ENCODE measurements around the gene CAGE1.
"Not testable (repeated sequence)": the region's sequence is repeated elsewhere in the genome, so short reads cannot be mapped to it uniquely, and the experiment has no call there.

Gene CAGE1

DNA sequence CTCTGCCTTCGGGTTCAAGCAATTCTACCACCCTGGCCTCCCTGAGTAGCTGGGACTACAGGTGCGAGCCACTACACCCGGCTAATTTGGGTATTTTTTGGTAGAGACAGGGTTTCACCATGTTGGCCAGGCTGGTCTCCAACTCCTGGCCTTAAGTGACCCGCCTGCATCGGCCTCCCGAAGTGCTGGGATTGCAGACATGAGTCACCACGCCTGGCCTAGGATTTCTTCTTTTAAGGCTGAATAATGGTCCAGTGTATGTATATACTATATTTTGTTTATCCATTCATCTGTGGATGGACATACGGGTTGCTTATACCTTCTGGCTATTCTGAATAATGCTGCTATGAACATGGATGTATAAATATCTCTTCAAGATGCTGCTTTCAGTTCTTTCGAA lies 17.2 kb upstream of the CAGE1 start:
- DNase-seq: no peak

DNA sequence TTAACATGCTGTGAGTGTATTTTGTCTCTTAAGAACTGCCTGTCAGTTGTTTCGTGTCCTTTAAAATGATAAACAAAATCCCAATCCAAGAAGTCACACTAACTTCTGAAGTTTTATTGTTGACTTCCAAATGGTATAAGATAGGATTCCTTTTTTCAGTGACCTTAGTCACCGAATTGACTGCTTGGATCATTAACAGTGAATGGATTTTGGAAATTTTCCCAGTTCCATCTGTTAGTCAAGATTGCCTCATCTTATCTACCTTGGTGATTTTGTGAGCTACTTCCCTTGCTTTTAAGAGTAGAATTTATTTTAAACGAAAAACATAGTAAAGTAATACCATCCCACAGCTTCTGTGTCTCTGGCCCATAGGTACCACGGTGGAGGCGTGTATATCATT lies 15.0 kb upstream of the CAGE1 start:
- DNase-seq: no peak

DNA sequence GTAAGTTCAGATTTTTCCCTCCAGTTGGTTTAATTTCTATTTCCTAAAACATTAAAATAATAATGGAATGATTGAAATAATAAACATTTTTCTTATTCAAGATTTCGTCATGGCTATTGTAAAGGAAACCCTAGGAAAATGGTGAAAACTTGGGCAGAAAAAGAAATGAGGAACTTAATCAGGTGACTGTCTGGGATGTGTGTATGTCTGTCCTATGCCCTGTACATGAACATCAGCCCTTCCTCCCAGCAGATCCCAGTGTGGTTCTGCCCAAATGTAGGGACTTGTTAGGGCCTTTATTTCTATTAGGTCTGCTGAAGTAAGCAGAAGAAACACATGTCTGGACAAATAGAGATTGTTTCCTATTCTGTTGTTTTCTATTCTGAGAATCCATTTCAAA lies 13.2 kb upstream of the CAGE1 start:
- DNase-seq: no peak

DNA sequence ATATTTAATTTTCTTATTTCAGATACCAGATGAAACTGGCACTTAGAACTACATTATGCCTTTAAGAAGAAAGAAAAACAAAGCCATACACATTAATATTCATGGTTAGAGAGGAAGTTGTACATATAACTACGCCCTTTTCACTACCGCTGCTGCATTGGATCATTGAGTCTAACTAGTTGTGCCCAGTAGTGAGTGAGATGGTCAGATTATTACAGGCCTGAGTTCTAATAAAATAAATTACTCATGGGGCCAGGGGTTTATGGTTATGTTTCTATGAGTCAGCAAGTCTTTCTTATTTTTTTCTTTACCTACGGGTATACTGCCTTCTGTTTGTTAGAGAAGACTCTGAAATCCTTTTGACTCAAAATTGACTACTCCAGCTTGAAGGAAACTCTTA lies 11.5 kb upstream of the CAGE1 start:
- DNase-seq: no peak

DNA sequence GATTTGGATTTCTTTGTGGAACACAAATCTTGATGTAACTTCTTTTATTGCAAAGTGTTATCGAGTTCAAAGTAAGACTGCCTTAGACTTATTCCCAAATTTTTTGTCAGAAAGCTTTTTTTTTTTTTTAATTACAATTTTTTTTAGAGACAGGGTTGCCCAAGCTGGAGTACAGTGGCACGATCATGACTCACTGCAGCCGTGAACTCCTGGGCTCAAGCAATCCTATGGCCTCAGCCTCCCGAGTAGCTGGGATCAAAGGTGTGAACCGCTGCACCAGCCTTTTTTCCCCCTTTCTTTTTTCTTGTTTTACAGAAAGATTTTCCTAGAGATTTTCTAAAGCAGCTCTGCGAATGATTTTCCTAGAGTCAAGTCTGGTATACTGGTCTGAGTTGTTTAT lies 2.9 kb upstream of the CAGE1 start:
- no peak for DNase-seq

DNA sequence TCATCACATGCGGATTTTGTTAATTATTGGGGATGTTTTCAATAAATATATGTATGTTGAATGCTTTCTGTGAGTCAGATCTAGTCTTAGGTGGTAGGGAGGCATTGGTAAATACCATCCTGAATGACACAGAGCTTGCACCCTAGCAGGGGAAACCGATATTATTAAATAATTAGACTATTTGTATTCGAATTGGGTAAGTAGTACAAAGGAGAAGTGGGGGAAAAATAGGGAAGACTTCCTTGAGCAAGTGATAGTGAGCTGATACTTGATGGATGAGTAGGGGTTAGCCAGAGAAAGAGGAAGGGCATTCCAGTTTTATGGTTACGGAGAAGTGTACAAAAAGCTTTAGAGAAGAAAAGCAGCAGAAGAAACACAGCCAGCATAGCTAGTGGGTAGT lies 1.6 kb upstream of the CAGE1 start:
- no peak for DNase-seq

DNA sequence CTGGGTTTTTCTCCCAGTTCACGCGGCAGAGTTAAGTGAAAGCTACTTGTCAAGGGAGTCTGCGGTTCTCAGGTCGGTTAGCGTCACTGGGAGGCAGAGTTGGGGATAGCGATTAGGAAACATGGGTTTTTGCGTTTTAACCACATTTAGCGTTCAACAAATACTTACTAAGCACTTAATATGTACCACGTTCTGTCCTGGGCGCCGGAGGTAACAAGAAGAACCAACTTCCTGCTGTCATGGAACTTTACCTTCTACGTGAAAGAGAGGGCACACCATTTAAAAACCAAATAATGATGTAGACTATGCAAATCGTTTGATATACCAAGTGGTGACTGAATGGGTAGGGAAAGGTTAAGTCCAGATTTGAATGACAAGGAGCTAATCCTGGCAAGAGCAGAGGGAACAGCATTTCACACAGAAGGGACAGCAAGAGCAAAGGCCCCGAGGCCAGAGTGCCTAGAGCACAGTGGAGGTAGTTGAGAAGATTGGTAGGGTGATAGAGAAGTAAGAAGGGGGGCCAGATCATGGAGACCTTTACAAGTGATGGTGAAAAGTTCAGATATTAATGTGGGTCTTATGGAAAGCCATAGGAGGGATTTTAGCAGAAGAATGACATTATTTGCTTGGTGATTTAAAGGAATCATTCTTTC lies 810 bp upstream of the CAGE1 start:
- no peak for DNase-seq

DNA sequence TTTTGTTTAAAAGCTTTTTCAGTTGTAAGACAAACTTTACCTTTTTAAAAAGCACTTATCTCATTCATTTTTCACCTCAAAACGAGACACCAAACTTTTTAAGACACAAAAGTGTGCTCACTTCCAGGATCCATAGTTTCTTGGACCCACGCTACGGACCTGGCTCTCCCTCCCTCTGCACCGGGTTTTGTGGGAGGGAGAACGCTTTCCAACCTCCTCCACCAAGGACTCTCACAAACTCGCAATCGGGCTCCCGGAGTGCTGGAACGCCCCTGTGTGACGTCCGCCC lies 436 bp downstream of the CAGE1 start:
- no peak for DNase-seq

DNA sequence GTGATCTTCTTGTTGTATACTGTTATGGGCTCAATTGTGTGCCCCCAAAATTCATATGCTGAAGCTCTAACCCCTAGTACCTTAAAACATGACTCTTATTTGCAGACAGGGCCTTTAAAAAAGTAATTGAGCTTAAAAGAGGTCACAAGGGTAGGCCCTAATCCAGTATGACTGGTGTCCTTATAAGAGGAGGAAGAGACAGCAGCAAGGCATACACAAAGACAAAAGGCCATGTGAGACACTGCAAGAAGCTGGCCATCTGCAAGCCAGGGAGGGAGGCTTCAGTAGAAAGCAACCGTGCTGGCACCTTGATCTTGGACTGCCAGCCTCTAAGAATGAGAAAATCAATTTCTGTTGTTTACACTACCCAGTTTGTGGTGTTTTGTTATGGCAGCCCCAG lies 8.4 kb downstream of the CAGE1 start:
- no peak for DNase-seq

DNA sequence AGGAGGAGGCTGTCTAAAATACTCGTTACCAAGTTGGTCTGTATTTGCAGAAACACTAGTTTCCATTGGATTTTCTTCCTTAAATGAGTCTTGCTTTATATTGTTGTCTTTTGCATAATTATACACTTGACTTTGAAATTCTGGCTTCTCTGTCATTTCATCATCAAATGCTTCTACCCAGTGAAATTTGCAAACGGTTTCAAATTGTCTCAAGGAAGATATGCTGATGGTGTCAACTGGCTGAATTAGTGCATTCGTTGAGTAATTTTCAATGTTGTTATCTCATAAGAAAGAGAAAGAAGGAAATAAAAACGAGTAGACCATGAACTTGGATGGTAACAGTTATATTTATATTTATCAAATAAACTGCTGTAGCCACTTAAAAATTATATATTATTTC lies 10.8 kb downstream of the CAGE1 start:
- no peak for DNase-seq

DNA sequence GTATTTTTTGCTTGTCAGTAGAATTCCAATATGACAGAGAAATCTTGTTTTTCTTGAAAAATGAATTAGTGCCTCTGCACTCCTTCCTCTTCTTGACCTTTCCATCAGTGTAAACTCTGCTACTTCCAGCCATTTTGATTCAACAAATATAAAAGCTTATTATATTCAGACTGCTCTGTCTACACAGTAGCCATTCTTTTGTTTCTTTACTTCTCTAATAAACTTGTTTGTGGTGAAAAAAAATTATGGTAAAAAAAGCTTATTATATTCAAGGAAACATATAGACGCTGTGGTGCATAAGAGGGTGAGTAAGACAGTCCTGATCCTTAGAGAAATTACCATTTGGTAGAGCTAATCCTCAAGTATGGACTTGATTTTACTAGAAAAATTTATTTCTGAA lies 11.6 kb downstream of the CAGE1 start:
- DNase-seq: no peak

DNA sequence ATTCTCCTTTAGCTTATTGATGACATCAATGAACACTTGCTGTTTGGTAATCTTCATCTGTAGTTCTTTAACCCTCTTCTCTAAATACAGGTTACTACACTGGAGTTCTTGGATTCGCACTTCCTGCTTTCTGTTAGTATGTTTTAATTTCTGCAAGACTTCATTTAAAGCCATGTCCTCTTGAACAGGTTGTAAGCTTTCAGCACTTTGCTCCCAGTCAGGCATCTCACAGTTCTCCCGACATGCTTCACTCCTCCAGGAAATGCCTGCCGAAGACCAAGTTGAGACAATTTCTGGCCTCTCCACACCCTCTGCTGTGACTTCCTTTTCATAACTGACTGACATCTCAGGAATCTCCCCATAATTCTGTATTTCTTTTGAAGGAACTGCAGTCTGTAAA lies 15.8 kb downstream of the CAGE1 start:
- no peak for DNase-seq

DNA sequence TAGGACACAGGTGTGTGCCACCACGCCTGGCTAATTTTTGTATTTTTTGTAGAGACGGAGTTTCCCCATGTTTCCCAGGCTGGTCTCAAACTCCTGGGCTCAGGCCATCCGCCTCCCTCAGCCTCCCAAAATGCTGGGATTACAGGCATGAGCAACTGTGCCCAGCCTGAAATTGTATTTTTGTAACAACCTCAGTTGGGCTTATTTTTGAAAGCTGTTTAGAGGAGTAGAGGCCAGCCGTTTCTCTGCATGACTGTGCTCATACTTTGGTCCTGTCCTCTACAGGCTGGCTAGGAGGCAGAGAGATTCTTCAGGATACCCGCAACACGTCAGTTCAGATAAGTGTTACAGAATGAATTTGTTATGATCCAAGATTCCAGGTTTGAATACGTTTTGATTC lies 22.1 kb downstream of the CAGE1 start:
- no peak for DNase-seq

DNA sequence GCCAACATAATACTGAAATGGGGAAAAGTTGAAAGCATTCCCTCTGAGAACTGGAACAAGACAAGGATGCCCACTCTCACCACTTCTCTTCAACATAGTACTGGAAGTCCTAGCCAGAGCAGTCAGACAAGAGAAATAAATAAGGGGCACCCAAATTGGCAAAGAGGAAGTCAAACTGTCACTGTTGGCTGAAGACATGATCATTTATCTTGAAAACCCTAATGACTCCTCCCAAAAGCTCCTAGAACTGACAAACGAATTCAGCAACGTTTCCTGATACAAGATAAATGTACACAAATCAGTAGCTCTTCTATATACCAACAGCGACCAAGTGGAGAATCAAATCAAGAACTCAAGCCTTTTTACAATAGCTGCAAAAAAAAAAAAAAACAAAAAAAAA lies 37.6 kb downstream of the CAGE1 start:
- DNase-seq: not testable (repeated sequence)

DNA sequence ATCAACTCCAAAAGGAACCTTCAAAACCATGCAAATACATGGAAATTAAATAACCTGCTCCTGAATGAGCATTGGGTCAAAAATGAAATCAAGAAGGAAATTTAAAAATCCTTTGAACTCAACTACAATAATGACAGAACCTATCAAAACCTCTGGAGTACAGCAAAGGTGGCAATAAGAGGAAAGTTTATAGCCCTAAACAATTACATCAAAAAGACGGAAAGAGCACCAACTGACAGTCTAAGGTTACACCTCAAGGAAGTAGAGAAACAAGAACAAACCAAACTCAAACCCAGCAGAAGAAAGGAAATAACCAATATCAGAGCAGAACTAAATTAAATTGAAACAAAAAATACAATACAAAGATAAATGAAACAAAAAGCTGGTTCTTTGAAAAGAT lies 39.0 kb downstream of the CAGE1 start:
- DNase-seq: not testable (repeated sequence)

DNA sequence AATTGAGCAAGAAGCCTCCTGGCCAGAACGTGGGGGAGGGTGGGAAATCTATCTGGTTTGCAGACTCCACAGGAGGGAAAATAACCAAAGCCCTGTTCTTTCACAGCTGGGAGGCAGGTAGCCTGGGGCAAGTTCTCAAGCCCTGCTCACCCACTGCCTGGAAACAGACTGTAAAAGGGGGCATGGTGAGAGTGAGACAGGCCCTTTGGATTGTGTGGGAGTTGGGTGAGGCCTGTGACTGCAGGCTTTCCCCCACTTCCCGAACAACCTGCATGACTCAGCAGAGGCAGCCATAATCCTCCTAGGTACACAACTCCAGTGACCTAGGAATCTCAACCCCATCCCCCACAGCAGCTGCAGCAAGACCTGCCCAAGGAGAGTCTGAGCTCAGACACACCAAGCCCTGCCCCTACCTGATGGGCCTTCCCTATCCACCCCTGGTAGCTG lies 42.0 kb downstream of the CAGE1 start:
- not testable (repeated sequence) for DNase-seq

DNA sequence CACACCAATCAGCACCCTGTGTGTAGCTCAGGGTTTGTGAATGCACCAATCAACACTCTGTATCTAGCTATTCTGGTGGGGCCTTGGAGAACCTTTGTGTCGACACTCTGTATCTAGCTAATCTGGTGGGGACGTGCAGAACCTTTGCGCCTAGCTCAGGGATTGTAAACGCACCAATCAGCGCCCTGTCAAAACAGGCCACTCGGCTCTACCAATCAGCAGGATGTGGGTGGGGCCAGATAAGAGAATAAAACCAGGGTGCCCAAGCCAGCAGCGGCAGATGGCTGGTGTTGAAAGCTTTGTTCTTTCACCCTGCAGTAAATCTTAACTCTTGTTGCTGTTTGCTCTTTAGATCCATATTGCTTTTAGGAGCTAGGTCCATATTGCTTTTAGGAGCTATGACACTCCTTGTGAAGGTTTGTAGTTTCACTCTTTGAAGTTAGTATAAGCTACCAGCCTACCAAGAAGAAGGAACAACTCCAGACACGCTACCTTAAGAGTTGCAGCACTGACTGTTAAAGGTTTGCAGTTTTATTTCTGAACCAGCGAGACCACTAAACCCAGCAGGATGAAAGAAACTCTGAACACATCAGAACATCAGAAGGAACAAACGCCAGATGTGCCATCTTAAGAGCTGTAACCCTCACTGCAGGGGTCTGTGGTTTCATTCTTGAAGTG lies 44.6 kb downstream of the CAGE1 start:
- DNase-seq: not testable (repeated sequence)

DNA sequence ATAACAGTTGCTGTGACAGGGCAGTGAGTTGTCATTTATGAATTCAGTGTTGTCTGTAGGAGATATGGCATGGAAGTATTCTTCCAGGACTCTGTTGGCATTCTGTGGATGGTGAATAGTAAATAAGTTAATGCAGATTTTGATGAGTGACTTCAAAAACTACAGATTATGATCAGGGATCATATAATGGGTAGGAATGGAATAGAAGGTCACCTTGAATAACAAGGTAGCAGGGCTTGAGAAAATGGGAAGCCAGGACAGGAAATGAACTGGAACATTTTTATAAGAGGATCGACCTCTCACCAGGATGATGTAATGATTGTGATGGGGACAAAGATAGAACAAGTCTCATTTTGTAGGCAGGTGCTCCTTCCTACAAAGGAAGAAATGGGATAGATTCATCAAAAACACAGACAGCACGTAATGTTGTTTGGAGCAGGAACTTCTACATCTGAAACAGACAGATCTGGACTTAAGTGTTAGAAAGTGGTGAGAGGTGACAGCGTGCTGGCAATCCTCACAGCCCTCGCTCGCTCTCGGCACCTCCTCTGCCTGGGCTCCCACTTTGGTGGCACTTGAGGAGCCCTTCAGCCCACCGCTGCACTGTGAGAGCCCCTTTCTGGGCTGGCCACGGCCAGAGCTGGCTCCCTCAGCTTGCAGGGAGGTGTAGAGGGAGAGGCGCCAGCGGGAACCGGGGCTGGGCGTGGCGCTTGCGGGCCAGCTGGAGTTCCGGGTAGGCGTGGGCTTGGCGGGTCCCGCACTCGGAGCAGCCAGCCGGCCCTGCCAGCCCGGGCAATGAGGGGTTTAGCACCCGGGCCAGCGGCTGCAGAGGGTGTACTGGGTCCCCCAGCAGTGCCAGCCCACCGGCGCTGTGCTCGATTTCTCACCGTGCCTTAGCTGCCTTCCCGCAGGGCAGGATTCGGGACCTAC lies 45.7 kb downstream of the CAGE1 start:
- no peak for DNase-seq

DNA sequence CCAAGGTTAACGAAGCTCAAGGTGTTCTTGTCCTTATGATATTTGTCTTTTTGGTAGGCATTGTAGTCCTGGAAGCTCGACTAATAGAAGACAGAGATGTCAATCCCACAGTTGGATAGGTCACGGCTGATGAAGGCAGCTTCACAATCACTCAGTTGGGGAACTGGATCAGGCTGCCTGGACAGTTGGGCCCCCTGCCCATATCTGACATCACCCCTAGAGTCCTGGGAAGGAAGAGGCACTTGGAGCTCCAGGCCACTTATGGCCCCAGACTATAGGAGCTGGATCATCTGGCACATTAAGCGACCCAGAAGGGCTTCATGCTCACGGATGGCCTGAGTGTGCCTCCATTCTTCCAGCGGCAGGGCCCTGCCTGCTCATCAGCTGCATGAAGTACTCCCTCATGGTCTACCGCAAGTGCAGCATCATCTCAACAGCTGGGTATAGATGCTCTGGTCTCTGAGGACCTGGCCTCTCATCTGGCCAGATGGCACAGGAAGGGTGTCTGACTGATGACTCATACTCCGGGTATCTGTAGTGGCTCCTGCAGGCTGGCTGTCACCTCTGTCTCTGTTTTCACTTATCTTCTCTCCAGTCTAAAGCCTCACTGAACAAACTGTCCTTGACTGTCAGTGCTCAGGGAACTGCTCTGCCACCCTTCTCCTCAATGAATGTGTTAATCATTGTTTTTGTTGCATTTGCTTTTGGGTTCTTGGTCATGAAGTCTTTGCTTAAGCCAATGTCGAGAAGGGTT lies 47.4 kb downstream of the CAGE1 start:
- DNase-seq: peak; percentile 66

DNA sequence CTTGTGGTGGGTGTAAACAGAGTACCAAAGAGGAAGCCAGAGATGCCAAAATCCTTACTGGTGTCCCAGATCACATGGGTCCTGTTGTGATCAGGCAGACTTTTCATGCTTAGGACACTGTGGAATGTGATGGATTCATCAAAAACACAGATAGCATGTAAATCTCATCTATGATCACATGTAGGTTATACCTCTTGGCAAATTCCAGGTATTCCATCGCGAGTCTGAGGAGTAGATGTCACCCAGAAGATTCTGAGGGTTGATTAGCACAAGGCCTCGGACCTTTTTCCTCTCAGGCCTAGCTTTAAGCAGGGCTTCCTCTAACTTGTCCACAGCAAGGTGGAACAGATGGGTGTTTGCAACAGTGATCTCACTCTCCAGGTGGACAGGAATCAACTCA lies 48.3 kb downstream of the CAGE1 start:
- DNase-seq: no peak

DNA sequence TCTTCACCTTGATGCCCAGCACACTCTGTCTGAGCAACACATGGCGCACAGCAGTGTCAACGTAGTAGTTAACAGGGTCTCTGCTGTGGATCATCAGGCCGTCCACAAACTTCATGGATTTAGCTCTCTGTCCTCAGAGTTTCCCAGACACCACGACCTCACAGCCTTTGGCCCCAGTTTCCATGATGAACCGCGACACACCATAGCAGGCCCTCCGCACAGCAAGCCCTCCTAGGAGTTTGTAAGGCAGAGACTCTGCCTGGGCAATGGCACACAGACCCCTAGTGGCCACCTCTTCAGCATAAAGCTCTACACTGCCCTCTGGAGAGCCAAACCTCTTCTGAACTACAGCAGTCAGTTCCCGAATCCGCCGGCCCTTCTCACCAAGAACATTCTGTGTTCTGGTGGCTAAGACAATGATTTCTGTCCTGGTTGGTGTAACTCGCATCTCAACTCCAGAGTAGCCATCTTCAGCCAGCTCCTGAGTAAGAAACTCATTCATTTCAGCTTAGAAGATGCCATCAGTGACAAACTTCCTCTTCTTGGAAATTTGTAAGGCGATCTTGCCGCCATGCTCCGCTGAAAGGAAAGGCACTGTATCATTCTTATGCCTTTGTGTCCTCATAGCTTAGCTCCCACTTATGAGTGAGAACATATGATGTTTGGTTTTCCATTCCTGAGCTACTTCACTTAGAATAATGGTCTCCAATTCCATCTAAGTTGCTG lies 50.4 kb downstream of the CAGE1 start:
- DNase-seq: not testable (repeated sequence)

DNA sequence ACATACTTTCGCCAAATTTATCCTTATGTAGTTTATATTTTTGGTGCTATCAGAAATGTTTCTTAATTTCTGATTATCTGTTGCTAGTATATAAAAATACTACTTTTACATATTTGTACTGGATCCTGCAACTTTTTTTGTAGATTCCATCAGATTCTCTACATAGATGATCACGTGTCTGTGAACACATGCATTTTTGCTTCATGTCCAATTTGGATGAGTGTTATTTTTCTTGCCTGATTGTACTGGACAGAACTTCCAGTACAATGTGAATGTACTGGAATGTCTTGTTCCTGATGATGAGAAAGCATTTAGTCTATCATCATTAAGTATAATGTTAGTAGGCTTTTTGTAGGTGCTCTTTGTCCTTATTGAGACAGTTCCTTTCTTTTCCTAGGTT lies 51.5 kb downstream of the CAGE1 start:
- DNase-seq: no peak

DNA sequence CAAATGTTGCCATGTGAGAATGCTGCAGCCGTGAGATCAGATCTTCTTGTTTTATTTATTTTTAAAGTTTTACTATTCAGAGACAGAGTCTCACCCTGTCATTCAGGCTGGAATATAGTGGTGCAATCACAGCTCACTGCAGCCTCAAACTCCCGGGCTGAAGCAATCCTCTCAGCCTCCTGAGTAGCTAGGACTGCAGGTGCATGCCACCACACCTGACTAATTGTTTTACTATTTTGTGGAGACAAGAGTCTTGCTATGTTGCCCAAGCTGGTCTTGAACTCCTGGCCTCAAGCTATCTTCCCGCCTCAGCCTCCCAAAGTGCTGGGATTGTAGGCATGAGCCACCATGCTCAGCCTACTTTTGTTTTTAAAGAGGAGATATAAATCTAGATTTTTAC lies 54.0 kb downstream of the CAGE1 start:
- no peak for DNase-seq

All from NCI-H1694 (cell line).